Bronchial epithelial cell (primary cell): ENCODE data around the gene GNAL. TPM values are rescaled to one million over a fixed set of nuclear protein-coding genes. Genes with fewer than 3 reads are reported as not detected.

Experiments used
- DNase-seq: peaks from one replicate; pipeline ENCODE4 v3.0.0-alpha.2; 2010; ENCODE audit warnings: low read depth
- FAIRE-seq: peaks from 2 replicates; lab custom pipeline; 2011; peaks lifted over from hg19 to GRCh38; lab: Jason Lieb, UNC
- H3K27me3 ChIP-seq: 2 replicates; pipeline ENCODE4 v1.5.1; 2011; ENCODE audit warnings: low read length; ENCODE audit not compliant: control insufficient read depth, insufficient read depth
- H3K36me3 ChIP-seq: 2 replicates; pipeline ENCODE4 v1.5.1; 2011; ENCODE audit warnings: low read length; ENCODE audit not compliant: control insufficient read depth, insufficient read depth
- H3K4me3 ChIP-seq: 2 replicates; pipeline ENCODE4 v1.5.1; 2011; ENCODE audit warnings: mild to moderate bottlenecking, low read depth, low read length, control low read depth
- total RNA-seq: library from RNA; depleted of rRNA; stranded (reverse); fragments of >200 nt; gene quantifications from 2 replicates; pipeline ENCODE4 v1.2.1, GENCODE V29; 2014
- TF ChIP-seq, protein P1 (sequence below): IDR thresholded peaks from 2 replicates; pipeline ENCODE4 v1.5.1; 2011; ENCODE audit warnings: mild to moderate bottlenecking, moderate library complexity, low read length, control low read depth, inconsistent platforms; ENCODE audit not compliant: insufficient read depth, severe bottlenecking

The GNAL gene
- total RNA-seq, 1 donor from 2014 or later = 10.8 TPM

DNA sequence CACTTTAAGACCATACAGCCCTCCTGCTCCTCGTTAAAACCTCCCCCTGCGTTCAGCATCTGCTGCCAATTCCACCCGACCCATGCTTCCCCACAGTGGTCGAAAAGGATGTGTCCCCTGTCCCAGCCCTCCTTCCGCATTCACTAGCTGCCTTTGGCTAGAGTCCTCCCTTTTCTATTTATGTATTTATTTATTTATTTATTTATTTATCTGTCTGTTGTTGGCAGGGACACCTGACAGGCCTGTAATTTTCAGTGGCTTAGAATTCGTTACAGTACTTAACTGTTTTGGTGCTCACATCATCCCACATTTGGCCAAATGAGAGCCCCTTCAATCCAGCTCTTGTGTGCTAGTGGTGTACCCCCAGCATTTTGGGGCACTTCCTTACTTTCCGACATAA is 50.8 kb downstream of the GNAL start:
- Histone ChIP-seq H3K4me3 (no peak overlapping the region), H3K36me3 (no peaks in the 10 kb centered on the region), H3K27me3 (no peaks in the 10 kb centered on the region)
- TF ChIP-seq, protein P1, sequence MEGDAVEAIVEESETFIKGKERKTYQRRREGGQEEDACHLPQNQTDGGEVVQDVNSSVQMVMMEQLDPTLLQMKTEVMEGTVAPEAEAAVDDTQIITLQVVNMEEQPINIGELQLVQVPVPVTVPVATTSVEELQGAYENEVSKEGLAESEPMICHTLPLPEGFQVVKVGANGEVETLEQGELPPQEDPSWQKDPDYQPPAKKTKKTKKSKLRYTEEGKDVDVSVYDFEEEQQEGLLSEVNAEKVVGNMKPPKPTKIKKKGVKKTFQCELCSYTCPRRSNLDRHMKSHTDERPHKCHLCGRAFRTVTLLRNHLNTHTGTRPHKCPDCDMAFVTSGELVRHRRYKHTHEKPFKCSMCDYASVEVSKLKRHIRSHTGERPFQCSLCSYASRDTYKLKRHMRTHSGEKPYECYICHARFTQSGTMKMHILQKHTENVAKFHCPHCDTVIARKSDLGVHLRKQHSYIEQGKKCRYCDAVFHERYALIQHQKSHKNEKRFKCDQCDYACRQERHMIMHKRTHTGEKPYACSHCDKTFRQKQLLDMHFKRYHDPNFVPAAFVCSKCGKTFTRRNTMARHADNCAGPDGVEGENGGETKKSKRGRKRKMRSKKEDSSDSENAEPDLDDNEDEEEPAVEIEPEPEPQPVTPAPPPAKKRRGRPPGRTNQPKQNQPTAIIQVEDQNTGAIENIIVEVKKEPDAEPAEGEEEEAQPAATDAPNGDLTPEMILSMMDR = no peak
- FAIRE-seq (no peak), DNase-seq (no peak)

DNA sequence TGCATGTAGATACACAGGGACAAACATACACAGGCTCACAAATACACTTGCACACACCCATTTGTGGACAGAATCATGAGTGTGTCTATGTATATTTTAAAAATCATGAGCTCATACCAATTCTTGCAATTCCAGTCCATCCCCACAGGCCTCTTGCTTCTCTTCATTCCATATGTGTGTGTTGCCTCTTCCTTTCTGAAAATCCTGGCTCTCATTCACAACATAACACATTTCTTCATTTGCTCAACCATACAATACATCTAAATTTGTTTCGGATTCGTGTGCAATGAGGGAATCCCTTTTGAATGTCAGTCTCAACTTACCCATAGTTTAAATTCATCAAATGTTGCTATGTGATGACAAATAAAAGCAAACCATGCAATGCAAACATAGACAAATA is 51.4 kb downstream of the GNAL start:
- TF ChIP-seq, protein P1 = no peak
- H3K36me3 ChIP-seq = no peaks in the 10 kb centered on the region
- H3K4me3 ChIP-seq = no peak overlapping the region
- DNase-seq (no peak), FAIRE-seq (peak; percentile 36)
- no peaks in the 10 kb centered on the region for H3K27me3 ChIP-seq

DNA sequence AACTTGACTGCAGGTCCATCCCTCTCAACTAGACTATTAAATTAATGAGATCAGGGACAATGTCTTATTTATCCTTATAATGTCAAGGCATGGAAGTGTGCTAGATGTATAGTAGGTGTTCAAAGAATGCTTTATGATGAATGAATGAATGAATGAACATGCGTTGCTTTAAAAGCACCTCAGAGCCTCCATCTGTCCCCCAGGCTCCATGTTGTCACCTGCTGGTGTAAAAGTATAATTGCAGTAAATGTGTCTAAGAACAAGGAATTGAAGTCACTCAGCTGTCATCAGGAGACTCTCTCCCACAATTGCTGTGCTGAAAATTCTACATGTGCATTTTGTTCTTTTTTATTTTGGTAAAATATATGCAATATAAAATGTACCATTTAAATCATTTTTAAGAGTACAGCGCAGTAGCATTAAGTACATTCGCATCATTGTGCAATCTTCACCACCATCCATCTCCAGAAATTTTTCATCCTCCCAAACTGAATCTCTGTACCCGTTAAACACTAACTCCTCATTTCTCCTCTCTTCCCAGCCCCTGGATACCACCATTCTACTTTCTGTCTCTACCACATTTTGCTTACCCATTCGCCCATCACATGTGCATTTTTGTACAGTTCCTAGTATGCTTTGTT is 52.6 kb downstream of the GNAL start:
- FAIRE-seq (no peak), DNase-seq (peak; percentile 35)
- H3K4me3 ChIP-seq = no peak overlapping the region
- TF ChIP-seq, protein P1 = peak; percentile 67
- no peaks in the 10 kb centered on the region for H3K27me3 ChIP-seq
- H3K36me3 ChIP-seq = no peaks in the 10 kb centered on the region

DNA sequence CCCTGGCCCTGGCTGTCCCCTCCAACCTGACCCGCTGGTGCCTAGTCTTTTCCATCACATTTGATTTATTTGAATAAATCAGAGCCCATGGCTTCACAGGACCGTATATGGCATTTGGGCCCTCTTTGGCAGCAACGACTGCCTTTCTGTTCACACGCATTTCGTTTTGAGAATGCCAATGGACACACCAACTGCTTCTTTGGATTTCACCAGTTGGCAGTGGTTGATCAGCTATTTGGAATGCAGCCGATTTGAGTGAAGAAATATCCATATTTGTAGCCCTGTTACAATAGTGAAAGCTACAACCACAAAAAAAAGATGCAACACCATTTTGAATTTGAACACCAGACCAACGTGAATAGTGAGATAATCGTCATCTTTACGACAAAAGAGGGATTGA is 56.5 kb downstream of the GNAL start:
- FAIRE-seq (no peak), DNase-seq (no peak)
- Histone ChIP-seq H3K36me3 (no peaks in the 10 kb centered on the region), H3K4me3 (no peak overlapping the region), H3K27me3 (peaks cover 2% of the 10 kb centered on the region)
- TF ChIP-seq, protein P1 = no peak

DNA sequence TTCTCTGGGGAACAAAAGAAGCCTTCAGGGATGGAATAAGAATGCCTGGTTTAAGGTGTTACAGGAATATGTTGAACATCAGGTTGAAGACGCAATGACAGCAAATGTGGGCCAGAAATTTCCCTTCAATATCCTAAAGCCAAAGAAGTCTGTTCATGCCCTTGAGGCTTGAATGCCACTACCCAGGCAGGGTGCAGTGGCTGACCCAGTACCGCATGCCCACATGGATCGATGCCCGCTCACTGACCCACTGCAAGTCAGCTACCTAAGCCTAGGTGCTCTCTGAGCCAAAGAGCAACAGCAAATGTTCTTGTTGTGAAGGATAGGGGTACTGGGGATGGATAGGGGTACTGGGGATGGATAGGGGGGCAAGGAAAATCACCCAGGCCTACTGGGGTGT is 58.2 kb downstream of the GNAL start:
- Histone ChIP-seq H3K4me3 (no peak overlapping the region), H3K27me3 (peaks cover 3% of the 10 kb centered on the region), H3K36me3 (no peaks in the 10 kb centered on the region)
- TF ChIP-seq, protein P1 = no peak
- no peak for FAIRE-seq
- DNase-seq = no peak

DNA sequence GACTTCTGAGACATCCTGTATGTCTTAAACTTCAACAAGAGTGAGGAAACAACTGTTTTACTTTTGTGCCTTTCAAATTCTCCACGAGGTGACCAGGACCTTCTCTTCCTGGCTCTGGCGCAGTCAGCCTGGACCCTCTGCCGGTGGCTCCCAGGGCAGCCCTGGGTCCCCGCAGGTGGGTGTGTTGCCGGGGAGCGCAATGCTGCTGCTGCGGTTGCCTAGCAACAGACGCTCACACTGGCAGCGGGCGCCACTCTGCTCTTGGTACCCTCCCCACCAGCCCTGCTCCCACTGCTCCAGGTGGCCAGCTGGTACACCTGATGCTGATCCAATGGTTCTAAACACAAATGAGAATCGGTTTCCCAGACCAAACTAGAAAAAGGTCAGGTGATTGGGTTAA is 58.7 kb downstream of the GNAL start:
- TF ChIP-seq, protein P1 = no peak
- Histone ChIP-seq H3K27me3 (peaks cover 3% of the 10 kb centered on the region), H3K4me3 (no peak overlapping the region), H3K36me3 (no peaks in the 10 kb centered on the region)
- no peak for DNase-seq
- FAIRE-seq = no peak
